ENCODE results near the gene SLAMF9. TPM values are rescaled to one million over a fixed set of nuclear protein-coding genes. Genes with fewer than 3 reads are reported as not detected.

SLAMF9 gene
- total RNA-seq, 1 experiment from 2014 or later, result not detected

DNA sequence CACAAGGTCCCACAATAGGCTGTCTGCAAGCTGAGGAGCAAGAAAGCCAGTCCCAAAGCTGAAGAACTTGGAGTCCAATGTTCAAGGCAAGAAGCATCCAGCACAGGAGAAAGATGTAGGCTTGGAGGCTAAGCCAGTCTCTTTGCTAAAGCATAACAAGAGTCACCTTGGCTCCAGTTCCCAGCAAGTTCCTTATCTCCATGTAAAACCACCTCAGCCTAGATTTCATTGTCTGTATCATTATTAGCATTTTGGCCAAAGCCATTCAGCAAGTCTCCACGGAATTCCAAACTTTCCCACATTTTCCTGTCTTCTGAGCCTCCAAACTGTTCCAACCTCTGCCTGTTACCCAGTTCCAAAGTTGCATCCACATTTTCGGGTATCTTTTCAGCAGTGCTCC lies 40.9 kb upstream of the SLAMF9 start (continued):
- TF ChIP-seq, protein P1, sequence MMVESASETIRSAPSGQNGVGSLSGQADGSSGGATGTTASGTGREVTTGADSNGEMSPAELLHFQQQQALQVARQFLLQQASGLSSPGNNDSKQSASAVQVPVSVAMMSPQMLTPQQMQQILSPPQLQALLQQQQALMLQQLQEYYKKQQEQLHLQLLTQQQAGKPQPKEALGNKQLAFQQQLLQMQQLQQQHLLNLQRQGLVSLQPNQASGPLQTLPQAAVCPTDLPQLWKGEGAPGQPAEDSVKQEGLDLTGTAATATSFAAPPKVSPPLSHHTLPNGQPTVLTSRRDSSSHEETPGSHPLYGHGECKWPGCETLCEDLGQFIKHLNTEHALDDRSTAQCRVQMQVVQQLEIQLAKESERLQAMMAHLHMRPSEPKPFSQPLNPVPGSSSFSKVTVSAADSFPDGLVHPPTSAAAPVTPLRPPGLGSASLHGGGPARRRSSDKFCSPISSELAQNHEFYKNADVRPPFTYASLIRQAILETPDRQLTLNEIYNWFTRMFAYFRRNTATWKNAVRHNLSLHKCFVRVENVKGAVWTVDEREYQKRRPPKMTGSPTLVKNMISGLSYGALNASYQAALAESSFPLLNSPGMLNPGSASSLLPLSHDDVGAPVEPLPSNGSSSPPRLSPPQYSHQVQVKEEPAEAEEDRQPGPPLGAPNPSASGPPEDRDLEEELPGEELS (CRISPR knock-in tag; IDR thresholded peaks at IDR 0.05), result no peak
- TF ChIP-seq KAT7 (CRISPR knock-in tag; IDR thresholded peaks at IDR 0.05; ENCODE audit: borderline replicate concordance) (no peak), JUN (CRISPR knock-in tag; IDR thresholded peaks at IDR 0.05) (no peak), TEAD4 (CRISPR knock-in tag; IDR thresholded peaks at IDR 0.05) (no peak), NR1H2 (CRISPR knock-in tag; IDR thresholded peaks at IDR 0.05) (no peak), GTF2I (CRISPR knock-in tag; conservative IDR thresholded peaks at IDR 0.05) (no peak)
- TF ChIP-seq, protein P2, sequence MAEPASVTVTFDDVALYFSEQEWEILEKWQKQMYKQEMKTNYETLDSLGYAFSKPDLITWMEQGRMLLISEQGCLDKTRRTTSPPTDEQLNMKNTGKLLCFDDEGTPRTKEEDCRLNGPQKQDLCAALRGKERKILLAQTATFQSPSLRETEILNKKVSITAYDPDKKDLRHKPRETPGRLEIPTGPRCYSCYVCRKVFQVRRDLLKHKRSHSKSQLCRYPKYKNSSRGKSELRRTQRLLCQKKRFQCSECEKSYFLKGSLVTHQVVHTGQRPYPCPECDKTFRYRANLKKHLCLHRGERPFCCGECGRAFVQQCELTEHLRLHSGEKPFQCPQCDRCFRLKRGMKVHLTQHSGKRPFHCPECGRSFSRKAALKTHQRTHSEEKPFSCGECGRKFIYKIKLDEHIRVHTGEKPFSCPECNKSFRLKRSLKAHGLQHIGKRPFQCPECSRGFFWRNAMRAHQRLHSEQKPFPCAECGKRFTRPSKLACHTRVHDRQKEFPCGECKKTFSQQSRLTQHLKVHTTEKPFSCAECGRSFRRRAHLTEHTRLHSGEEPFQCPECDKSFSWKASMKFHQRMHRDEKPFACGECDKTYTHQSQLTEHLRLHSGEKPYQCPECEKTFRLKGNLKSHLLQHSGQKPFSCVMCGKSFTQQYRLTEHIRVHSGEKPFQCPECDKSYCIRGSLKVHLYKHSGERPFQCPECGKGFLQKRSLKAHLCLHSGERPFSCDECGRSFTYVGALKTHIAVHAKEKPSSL (CRISPR knock-in tag; conservative IDR thresholded peaks at IDR 0.05), result no peak
- TF ChIP-seq, protein P3, sequence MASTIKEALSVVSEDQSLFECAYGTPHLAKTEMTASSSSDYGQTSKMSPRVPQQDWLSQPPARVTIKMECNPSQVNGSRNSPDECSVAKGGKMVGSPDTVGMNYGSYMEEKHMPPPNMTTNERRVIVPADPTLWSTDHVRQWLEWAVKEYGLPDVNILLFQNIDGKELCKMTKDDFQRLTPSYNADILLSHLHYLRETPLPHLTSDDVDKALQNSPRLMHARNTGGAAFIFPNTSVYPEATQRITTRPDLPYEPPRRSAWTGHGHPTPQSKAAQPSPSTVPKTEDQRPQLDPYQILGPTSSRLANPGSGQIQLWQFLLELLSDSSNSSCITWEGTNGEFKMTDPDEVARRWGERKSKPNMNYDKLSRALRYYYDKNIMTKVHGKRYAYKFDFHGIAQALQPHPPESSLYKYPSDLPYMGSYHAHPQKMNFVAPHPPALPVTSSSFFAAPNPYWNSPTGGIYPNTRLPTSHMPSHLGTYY (CRISPR knock-in tag; IDR thresholded peaks at IDR 0.05), result no peak
- TF ChIP-seq, protein P4, sequence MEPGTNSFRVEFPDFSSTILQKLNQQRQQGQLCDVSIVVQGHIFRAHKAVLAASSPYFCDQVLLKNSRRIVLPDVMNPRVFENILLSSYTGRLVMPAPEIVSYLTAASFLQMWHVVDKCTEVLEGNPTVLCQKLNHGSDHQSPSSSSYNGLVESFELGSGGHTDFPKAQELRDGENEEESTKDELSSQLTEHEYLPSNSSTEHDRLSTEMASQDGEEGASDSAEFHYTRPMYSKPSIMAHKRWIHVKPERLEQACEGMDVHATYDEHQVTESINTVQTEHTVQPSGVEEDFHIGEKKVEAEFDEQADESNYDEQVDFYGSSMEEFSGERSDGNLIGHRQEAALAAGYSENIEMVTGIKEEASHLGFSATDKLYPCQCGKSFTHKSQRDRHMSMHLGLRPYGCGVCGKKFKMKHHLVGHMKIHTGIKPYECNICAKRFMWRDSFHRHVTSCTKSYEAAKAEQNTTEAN (CRISPR knock-in tag; IDR thresholded peaks at IDR 0.05), result no peak
- TF ChIP-seq, protein P5, sequence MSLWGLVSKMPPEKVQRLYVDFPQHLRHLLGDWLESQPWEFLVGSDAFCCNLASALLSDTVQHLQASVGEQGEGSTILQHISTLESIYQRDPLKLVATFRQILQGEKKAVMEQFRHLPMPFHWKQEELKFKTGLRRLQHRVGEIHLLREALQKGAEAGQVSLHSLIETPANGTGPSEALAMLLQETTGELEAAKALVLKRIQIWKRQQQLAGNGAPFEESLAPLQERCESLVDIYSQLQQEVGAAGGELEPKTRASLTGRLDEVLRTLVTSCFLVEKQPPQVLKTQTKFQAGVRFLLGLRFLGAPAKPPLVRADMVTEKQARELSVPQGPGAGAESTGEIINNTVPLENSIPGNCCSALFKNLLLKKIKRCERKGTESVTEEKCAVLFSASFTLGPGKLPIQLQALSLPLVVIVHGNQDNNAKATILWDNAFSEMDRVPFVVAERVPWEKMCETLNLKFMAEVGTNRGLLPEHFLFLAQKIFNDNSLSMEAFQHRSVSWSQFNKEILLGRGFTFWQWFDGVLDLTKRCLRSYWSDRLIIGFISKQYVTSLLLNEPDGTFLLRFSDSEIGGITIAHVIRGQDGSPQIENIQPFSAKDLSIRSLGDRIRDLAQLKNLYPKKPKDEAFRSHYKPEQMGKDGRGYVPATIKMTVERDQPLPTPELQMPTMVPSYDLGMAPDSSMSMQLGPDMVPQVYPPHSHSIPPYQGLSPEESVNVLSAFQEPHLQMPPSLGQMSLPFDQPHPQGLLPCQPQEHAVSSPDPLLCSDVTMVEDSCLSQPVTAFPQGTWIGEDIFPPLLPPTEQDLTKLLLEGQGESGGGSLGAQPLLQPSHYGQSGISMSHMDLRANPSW (CRISPR knock-in tag; conservative IDR thresholded peaks at IDR 0.05; ENCODE audit: low read depth), result no peak
- TF ChIP-seq, protein P6, sequence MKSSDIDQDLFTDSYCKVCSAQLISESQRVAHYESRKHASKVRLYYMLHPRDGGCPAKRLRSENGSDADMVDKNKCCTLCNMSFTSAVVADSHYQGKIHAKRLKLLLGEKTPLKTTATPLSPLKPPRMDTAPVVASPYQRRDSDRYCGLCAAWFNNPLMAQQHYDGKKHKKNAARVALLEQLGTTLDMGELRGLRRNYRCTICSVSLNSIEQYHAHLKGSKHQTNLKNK (CRISPR knock-in tag; IDR thresholded peaks at IDR 0.05), result no peak

GRCh38 chr1:159993911-159994310 lies 39.9 kb upstream of the SLAMF9 start:
- DNase-seq (ENCODE audit: low spot score) (no peak), ATAC-seq (no peak)
- CTCF ChIA-PET, result interaction anchor here (1.0 to 2.1 kb wide), 2 partner anchors 13 to 20 kb away, joined by 3 to 19 read pairs; no protein-coding TSS in a partner anchor
- Mint-ChIP-seq H3K27me3 (ENCODE audit: low read depth) (no peaks in the 10 kb centered on the region; the same call in 1 of the 2 replicates), H3K4me1 (peaks cover 10% of the 10 kb centered on the region), H3K27ac (no peak overlapping the region), H3K4me3 (no peak overlapping the region), H3K9me3 (0 out of 2 replicates have a peak, but pooled peaks cover 4% of the 10 kb centered on the region), H3K36me3 (no peaks in the 10 kb centered on the region)
- POLR2A ChIA-PET, result no interaction called here
- TF ChIP-seq ZNF671 (CRISPR knock-in tag; IDR thresholded peaks at IDR 0.05) (no peak), ZNF232 (CRISPR knock-in tag; IDR thresholded peaks at IDR 0.05) (no peak), GTF2I (CRISPR knock-in tag; conservative IDR thresholded peaks at IDR 0.05) (no peak), RORB (CRISPR knock-in tag; IDR thresholded peaks at IDR 0.05) (no peak), TEAD1 (CRISPR knock-in tag; IDR thresholded peaks at IDR 0.05) (no peak), NR3C1 (CRISPR knock-in tag; conservative IDR thresholded peaks at IDR 0.05; ENCODE audit: low read depth) (no peak), ZNF423 (CRISPR knock-in tag; IDR thresholded peaks at IDR 0.05) (no peak), EMX1 (CRISPR knock-in tag; IDR thresholded peaks at IDR 0.05) (no peak), KAT7 (CRISPR knock-in tag; IDR thresholded peaks at IDR 0.05; ENCODE audit: borderline replicate concordance) (no peak)
- TF ChIP-seq, protein P7, sequence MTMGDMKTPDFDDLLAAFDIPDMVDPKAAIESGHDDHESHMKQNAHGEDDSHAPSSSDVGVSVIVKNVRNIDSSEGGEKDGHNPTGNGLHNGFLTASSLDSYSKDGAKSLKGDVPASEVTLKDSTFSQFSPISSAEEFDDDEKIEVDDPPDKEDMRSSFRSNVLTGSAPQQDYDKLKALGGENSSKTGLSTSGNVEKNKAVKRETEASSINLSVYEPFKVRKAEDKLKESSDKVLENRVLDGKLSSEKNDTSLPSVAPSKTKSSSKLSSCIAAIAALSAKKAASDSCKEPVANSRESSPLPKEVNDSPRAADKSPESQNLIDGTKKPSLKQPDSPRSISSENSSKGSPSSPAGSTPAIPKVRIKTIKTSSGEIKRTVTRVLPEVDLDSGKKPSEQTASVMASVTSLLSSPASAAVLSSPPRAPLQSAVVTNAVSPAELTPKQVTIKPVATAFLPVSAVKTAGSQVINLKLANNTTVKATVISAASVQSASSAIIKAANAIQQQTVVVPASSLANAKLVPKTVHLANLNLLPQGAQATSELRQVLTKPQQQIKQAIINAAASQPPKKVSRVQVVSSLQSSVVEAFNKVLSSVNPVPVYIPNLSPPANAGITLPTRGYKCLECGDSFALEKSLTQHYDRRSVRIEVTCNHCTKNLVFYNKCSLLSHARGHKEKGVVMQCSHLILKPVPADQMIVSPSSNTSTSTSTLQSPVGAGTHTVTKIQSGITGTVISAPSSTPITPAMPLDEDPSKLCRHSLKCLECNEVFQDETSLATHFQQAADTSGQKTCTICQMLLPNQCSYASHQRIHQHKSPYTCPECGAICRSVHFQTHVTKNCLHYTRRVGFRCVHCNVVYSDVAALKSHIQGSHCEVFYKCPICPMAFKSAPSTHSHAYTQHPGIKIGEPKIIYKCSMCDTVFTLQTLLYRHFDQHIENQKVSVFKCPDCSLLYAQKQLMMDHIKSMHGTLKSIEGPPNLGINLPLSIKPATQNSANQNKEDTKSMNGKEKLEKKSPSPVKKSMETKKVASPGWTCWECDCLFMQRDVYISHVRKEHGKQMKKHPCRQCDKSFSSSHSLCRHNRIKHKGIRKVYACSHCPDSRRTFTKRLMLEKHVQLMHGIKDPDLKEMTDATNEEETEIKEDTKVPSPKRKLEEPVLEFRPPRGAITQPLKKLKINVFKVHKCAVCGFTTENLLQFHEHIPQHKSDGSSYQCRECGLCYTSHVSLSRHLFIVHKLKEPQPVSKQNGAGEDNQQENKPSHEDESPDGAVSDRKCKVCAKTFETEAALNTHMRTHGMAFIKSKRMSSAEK (CRISPR knock-in tag; IDR thresholded peaks at IDR 0.05; ENCODE audit: borderline replicate concordance), result no peak
- TF ChIP-seq, protein P4 (CRISPR knock-in tag; IDR thresholded peaks at IDR 0.05), result no peak
